Measurements from ENCODE around the gene INTS3.

DNA sequence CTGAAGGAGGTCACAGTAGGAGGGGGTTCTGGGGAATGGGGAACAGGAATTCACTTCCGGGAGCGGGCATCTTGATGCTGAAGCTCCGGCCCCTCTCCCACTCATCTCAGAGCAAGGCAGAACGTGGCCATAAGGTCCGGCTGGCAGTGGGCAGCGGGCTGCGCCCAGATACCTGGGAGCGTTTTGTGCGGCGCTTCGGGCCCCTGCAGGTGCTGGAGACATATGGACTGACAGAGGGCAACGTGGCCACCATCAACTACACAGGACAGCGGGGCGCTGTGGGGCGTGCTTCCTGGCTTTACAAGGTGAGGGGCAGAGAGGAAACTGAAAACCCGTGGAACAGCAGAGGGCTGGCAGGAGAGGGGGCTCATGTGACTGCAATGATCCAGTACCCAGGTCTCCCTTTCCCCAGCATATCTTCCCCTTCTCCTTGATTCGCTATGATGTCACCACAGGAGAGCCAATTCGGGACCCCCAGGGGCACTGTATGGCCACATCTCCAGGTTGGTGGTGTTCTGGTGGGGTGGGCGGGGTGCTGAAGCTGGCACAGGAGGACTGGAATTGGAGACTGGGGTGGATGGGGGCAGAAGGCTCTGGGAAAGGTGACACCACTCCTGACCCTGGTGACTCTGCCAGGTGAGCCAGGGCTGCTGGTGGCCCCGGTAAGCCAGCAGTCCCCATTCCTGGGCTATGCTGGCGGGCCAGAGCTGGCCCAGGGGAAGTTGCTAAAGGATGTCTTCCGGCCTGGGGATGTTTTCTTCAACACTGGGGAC, 50.4 kb downstream of the INTS3 start:
- TF ChIP-seq SMC3 (conservative IDR thresholded peaks at IDR 0.05; ENCODE audit: poor library complexity) (no peak), EZH2 (IDR thresholded peaks at IDR 0.05; ENCODE audit: borderline replicate concordance, insufficient read depth, low read length, poor library complexity, severe bottlenecking) (no peak)
